ENCODE results near the gene ST6GALNAC5.

The ST6GALNAC5 gene

GRCh38 chr1:76843821-76844464 is 23.3 kb upstream of the ST6GALNAC5 start:
- no peak for DNase-seq (ENCODE audit: low spot score)
- TF ChIP-seq, protein P1, sequence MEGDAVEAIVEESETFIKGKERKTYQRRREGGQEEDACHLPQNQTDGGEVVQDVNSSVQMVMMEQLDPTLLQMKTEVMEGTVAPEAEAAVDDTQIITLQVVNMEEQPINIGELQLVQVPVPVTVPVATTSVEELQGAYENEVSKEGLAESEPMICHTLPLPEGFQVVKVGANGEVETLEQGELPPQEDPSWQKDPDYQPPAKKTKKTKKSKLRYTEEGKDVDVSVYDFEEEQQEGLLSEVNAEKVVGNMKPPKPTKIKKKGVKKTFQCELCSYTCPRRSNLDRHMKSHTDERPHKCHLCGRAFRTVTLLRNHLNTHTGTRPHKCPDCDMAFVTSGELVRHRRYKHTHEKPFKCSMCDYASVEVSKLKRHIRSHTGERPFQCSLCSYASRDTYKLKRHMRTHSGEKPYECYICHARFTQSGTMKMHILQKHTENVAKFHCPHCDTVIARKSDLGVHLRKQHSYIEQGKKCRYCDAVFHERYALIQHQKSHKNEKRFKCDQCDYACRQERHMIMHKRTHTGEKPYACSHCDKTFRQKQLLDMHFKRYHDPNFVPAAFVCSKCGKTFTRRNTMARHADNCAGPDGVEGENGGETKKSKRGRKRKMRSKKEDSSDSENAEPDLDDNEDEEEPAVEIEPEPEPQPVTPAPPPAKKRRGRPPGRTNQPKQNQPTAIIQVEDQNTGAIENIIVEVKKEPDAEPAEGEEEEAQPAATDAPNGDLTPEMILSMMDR (IDR thresholded peaks at IDR 0.05; ENCODE audit: extremely low read depth, insufficient read depth, missing control alignments), result no peak
- in situ Hi-C loops (cut with MboI; ENCODE audit: low pct_unique_long_range_greater_than_20kb, low sequenced_read_pairs, unreplicated experiment), result no loop called here

DNA sequence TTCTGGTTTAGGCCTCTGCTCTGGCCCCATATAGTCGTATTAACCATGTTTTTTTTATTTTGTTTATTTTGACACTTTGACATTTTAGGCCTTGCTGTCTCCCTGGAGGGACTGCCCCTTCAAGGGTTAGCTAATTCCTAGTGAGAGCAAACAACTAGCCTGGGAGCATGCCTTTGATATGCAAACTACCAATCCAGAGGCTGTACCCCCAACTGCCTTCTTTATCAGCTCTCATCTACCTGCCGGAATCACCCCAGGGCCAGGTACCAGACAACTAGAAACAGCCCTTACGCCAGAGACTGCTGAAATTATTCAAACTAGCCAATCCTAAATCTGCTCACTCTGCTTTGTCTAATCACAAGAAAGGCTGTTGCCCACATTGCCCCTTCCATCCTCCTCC is 13.0 kb upstream of the ST6GALNAC5 start:
- TF ChIP-seq, protein P1 (IDR thresholded peaks at IDR 0.05; ENCODE audit: extremely low read depth, insufficient read depth, missing control alignments), result no peak
- DNase-seq (ENCODE audit: low spot score), result no peak
- in situ Hi-C loops (cut with MboI; ENCODE audit: low pct_unique_long_range_greater_than_20kb, low sequenced_read_pairs, unreplicated experiment), result no loop called here

DNA sequence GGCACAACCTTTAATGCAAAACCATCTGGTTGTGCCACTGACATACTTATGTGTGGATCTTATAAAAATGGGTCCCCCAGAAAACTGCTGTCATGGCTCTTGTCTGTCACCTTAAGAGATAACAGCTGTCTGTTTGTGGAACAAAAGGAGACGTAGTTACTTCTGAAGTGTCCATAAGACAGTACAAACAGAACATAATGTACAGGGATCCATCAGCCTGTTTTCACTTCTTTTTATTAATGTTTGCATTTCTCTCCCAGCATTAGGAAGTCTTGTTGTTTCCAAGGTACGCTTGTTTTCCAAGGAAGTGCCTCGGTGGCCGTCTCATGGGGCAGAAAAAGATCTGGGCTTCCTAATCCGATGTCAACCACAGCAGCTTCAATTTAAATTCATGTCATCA is 11.2 kb upstream of the ST6GALNAC5 start:
- no peak for DNase-seq (ENCODE audit: low spot score)
- TF ChIP-seq, protein P1 (IDR thresholded peaks at IDR 0.05; ENCODE audit: extremely low read depth, insufficient read depth, missing control alignments), result no peak

DNA sequence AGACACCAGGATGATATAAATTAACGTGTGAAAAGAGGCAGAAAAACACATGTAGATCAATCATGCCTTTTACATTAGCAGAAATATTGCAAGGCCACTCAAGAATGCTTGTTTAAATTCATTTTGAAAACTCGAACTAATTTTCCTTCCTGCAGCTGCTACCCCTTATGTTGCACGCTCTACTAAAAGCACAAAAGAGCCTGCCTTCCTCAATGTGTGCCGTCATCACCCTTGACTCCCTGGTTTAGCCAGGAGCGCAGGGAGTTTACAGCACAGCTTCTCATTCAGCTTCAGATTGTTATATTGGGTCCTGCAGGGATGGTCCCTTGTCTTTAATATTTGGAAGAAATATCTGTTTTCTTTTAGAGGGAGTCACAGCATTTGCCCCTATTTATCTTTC is 10.1 kb upstream of the ST6GALNAC5 start:
- TF ChIP-seq, protein P1 (IDR thresholded peaks at IDR 0.05; ENCODE audit: extremely low read depth, insufficient read depth, missing control alignments), result no peak
- DNase-seq (ENCODE audit: low spot score), result no peak
- in situ Hi-C loops (cut with MboI; ENCODE audit: low pct_unique_long_range_greater_than_20kb, low sequenced_read_pairs, unreplicated experiment), result no loop called here

More for the DNA sequence above, 11.2 kb upstream of the ST6GALNAC5 start:
- in situ Hi-C loops (cut with MboI; ENCODE audit: low pct_unique_long_range_greater_than_20kb, low sequenced_read_pairs, unreplicated experiment), result no loop called here

- TF ChIP-seq, protein P1 (IDR thresholded peaks at IDR 0.05; ENCODE audit: extremely low read depth, insufficient read depth, missing control alignments), result no peak
- no peak for DNase-seq (ENCODE audit: low spot score)
- in situ Hi-C loops (cut with MboI; ENCODE audit: low pct_unique_long_range_greater_than_20kb, low sequenced_read_pairs, unreplicated experiment), result no loop called here
These were observed 9.3 kb upstream of the ST6GALNAC5 start for GRCh38 chr1:76857973-76858372.

- TF ChIP-seq, protein P1 (IDR thresholded peaks at IDR 0.05; ENCODE audit: extremely low read depth, insufficient read depth, missing control alignments), result no peak
- DNase-seq (ENCODE audit: low spot score), result no peak
- in situ Hi-C loops (cut with MboI; ENCODE audit: low pct_unique_long_range_greater_than_20kb, low sequenced_read_pairs, unreplicated experiment), result no loop called here
These were observed 6.1 kb upstream of the ST6GALNAC5 start for GRCh38 chr1:76861149-76861548.
